DMS153 (cell line): Measurements from ENCODE around the gene HPSE2.

Experiments used
- DNase-seq: peaks from one replicate; lab custom pipeline; 2025; lab: John Stamatoyannopoulos, UW

Gene HPSE2

GRCh38 chr10:98833542-98833941, 402.1 kb downstream of the HPSE2 start:
- no peak for DNase-seq

DNA sequence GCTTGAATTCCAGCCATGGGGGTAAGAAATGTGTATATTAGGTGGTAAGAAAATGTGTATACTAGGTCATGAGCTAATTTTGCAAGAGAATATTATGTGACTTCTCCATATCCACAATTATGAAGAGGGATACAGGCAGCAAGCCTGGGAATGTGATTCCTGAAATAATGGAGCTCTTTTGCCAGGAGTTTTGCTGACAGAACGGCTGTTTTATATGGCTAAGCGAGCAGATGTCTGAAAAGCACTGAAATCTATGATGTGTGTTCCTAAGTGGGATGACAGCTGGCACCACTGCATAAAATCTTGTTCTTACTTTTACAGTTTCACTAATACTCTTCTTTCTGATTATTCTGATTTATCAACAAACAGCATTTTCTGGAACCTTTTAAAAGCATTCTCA, 402.9 kb downstream of the HPSE2 start:
- no peak for DNase-seq

DNA sequence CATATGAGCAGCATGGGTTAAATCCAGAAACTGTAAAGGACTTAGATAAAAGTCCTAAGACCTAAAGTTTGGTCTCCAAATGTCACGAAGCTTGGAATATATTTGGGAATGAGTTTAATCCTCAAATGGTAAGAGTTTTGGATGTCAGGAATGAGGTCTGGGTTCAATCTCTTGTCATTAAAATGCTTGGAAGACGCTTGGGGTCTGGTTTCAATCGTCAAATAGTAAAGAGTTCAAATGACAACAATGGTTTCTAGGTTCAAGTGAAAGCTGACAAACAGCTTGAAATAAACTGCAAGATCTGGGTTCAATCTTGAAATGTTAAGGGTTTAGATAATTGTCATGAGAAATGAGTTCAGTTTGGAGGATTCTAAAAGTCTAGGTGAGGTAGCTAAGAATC, 403.5 kb downstream of the HPSE2 start:
- no peak for DNase-seq

DNA sequence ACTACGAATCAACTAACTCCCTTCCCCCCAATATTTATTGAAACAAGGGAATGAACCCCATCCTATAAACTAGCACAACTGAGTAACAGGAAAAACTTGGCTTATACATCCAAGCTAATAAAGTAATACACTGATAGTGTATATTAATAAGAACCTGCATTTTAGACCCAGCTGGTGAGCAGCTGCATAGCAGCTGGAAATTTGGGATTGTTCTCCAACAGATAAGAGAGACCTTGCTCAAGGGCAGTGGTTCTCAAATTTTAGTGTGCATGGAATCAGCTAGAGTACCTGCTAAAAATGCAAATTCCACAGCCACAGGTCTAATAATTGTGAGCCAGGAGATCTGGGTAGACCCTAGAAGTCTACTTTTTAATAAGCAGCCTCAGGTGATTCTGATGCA, 404.3 kb downstream of the HPSE2 start:
- no peak for DNase-seq

DNA sequence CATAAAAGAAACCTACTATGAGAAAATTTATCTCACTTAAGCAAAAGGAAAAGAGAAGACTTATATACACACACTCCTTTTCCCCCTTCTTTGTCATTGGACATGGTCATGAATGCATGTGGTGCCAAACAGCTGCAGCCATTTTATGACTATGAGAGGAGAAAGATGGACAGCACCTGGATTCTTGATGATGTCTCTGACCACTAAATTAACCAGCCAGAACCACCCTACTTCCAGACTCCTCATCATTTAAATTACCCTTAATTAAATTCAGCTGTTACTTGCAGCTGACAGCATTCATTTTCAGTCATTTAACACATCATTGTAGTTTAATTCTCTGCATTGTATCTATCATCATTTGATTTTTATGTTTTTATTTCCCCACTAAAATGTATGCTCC, 409.9 kb downstream of the HPSE2 start:
- DNase-seq = no peak

DNA sequence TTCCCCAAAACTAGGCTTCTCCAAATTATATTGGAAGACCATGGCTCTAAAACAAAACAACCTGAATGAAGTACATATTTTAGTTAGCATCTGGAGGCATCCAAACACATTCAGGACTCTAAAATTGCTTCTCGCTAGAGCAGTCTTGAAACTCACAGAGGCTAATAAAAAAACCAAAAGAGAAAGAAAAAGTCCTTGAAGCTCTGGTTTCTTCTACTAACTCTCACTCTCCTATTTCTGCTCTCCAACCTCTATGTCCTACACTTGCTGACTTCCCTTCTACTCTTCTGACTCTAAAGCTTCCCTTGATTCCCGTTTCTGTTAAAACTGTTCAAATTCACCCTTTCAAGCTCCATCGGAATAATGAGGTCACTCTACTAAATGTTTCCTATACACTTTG, 418.3 kb downstream of the HPSE2 start:
- DNase-seq = no peak

DNA sequence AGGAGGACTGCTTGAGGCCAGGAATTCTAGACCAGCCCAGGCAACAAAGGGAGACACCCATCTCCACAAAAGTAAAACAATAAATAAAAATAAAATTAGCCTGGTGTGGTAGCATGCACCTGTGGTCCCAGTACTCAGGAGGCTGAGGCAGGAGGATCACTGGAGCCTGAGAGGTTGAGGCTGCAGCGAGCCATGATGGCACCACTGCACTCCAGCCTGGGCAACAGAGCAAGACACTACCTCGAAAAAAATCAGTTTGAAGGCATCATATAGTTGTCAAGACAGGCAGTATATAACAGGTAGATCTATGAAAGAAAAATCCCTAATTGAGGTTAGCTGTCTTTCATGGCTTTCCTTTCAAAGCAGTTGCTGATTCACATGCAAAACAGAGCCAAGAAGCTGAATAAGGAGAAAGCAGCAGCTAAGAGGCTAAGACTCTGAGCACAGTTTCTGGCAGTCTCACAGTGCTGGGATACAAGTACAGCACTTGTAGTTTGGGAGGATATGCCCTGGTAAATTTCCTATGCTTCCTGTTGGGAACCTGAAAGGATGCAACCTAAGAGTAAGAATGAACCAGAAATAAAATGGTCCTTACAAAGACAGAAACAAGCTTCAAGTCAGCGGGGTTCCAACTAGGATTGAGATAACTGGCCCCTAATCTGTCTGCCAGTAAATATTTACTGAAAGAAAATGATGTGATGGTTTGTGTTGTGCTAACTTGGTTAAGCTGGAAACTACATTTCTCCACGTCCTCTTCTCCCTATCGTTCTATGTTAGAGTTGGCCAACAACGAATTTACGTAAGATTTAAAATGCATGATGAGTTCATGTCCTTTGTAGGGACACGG, 420.4 kb downstream of the HPSE2 start:
- no peak for DNase-seq

GRCh38 chr10:98814470-98814869, 421.2 kb downstream of the HPSE2 start:
- DNase-seq = no peak

DNA sequence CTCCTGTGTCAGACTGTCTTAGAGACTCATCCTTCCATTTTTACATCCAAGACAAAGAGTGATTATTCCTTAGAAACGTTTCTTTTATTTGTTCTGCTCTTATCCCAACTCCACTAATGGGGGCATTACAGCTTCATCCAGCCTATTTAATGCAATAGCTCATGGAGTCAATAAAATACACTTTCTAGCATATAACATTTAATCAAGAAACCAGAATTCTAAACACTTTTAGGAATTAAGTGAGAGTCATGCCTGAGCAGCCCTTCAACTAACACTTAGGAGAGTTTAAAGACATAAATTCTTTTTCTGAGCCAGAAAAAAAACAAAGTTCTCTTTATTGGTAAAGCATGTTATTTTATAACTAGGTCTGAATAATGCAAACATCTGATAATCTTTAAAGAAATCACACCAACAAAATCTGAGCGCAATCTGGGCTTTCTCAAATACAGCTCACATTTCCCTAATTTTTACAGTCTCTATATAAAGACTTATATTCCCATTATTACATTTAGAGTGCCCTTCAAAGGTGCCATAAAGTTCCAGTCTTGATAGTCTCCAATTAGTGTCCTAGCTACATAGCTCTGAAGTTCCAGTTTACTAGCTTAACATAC, 427.3 kb downstream of the HPSE2 start:
- no peak for DNase-seq

- DNase-seq = no peak
These were observed 435.4 kb downstream of the HPSE2 start for GRCh38 chr10:98800263-98800662.

DNA sequence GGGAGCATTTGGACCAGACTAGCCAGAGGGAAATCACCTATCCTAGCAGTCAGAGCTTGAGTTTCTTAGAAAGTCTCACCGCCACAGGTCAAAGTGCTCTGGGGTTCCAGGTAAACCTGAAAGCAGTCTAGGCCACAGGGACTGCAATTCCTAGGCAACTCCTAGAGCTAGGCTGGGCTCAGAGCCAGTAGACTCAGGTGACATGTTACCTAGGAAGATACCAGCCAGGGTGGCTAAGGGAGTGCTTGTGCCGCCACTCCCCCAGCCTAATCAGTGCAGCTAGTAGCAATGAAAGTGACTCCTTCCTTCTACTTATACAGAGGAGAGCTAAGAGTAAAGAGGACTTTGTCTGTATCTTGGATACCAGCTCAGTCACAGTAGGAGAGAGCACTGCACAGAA, 440.2 kb downstream of the HPSE2 start:
- no peak for DNase-seq

DNA sequence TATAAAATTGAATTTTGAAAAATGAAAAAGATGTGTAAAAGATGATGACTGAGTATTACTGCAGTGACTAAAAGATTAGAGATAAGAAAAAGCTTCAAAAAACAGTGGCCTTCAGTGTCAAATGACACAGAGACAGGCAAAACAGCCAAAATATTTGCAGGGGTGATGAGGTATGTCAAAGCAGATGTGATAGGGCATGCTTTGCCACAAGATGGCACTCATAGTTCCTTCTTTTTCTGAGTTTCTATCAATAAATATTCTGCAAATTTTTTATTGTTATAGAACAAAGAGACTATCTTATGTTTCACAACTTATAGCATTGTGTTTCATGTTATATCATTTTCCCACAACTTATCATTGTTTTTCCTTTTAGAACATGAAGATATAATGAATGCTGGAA, 444.8 kb downstream of the HPSE2 start:
- no peak for DNase-seq

GRCh38 chr10:98778277-98778759, 457.3 kb downstream of the HPSE2 start:
- DNase-seq = no peak

GRCh38 chr10:98758463-98758862, 477.2 kb downstream of the HPSE2 start:
- DNase-seq = no peak

GRCh38 chr10:98748298-98748697, 487.4 kb downstream of the HPSE2 start:
- no peak for DNase-seq

GRCh38 chr10:98745645-98746044, 490.0 kb downstream of the HPSE2 start:
- no peak for DNase-seq

DNA sequence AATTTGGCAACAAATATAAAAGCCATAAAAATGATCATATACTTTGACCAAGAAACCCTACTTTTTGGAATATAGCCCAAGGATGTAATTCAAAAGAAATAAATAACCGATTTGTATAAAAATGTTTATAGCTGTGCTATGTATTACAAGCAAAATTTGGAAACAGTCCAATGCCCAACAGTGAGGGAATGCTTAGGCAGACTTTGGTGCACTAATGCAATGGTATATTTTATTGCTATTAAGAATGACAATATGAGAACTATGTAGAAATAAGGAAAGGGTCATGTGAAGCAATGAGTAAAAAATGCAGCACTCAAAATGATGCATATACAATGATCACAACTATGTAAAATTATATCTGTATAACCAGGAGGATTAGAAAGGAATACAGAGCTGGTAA, 515.1 kb downstream of the HPSE2 start:
- DNase-seq = no peak

- DNase-seq = no peak
These were observed 522.1 kb downstream of the HPSE2 start for GRCh38 chr10:98713586-98713985.

DNA sequence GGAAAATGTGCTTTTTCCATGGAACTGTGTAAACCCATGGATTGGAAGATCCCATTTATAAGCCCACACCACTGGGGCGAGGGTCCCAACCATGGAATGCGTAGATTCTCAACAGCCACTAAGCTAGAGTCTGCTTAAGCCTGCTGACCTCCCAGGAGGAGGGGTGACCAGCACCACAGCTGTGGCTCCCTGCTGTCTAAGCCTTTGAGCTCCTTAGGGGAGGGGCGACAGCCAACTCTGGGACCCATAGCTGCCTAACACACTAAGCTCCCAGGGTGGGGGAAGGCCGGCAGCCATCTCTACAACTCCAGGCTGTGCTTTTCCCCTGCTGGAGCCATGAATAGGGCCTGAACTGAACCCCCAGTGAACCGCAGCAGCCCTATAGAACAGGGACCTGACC, 539.1 kb downstream of the HPSE2 start:
- no peak for DNase-seq

GRCh38 chr10:98694883-98695282, 540.8 kb downstream of the HPSE2 start:
- DNase-seq = no peak

DNA sequence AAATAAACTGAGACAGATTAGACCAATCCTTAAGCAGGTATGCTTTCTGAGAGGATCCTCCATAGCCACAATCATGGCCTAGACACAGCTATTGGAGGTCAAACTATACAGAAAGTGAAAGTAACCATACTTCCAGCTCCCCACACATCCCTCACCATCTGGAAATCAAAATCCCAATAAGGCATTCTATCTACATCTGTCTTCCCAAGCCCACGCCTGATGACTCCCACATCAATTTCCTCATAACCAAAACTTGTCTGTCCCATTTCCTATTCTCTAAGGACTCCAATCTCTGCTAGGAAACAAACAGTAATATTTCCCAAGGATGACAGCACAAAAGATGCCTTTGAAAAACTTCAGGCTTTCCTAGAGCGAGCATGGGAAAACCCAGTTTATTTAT, 541.6 kb downstream of the HPSE2 start:
- DNase-seq = no peak

DNA sequence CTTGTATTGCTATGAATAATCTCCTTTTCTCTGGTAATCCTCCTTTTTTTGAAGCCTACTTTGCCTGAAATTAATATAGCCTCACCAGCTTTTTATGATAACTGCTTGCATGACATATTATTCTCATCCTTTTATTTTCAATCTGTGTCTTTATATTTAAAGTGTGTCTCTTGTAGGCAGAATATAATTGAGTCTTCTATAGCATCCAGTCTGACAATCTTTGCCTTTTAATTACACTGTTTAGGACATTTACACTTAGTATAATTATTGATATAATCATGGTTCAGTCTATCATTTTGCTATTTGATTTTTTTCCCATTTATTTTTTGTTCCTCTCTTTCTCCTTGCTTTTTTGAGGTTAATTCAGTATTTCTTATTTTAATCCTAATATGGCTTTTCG, 548.0 kb downstream of the HPSE2 start:
- no peak for DNase-seq

DNA sequence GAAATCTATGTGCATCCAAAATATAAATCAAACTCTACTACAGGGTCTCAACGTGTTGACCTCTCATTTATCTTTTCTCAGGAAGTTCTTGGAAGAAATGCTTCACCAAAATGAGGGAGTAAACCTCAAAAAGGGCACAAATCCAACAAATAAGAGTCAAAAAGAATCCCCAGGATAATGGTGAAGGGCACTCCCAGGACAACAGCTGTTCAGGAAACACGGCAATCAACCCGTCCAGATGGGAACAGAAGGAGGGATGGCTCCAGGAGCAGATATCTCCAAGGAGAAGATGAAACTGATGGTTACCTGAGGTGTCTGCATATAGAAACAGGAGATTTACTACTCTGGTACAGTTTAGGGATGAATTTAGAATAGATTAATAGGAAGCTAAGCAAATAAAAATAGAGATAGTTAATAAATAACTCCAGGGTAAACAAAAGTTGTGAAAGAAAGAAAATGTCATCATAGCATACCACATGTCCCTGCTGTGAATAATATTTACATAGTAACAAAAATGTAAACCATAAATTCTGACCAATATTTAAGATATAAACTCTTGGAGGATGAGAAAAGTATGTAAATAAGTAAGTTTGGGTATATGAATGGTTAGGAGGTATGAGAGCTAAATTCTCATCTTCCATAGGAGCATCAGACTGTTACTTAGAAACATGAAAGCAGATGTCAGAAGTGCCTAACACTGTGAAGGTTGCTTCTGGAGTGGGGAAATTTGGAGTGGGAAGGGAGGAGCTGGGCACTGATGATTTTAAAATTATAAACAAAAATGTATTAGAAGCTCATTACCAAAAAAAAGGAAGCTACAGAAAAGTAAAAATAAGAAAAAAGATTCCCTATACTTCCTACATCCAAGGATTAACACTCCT, 551.4 kb downstream of the HPSE2 start:
- no peak for DNase-seq
